Right lobe of liver (tissue), 4 donors: ENCODE measurements around the gene MRFAP1L1.

Experiments
- CTCF ChIP-seq, 4 donors: fragments of 200-600 bp in 3 of 4; fragments of 450-650 bp in 1 of 4; IDR thresholded peaks; one replicate each; pipeline versions ENCODE4 v1.5.1 to v1.8.0; 2016 to 2022; ENCODE audit warnings: antibody characterized with exemption in 4 of 4, mild to moderate bottlenecking in 2 of 4
- POLR2A ChIP-seq: fragments of 450-650 bp; IDR thresholded peaks from one replicate; pipeline ENCODE4 v1.6.1; 2017; ENCODE audit warnings: antibody characterized with exemption, mild to moderate bottlenecking
- donor health status: DM: no; HTN: no; CAD: no.
- donor health status: DM: no; HTN: no; CAD: no.
- donor health status: DM: no; HTN: yes; CAD: no.

- TF ChIP-seq POLR2A (peak; percentile 88), CTCF (IDR thresholded peaks at IDR 0.05) (peak in 2 of 4 donors; percentile 11 to 33)
Measured at GRCh38 chr4:6716018-6716911, 6.6 kb upstream of the MRFAP1L1 start, which contains the start of gene BLOC1S4.
